ENCODE data around the gene MAP6.

MAP6 gene

DNA sequence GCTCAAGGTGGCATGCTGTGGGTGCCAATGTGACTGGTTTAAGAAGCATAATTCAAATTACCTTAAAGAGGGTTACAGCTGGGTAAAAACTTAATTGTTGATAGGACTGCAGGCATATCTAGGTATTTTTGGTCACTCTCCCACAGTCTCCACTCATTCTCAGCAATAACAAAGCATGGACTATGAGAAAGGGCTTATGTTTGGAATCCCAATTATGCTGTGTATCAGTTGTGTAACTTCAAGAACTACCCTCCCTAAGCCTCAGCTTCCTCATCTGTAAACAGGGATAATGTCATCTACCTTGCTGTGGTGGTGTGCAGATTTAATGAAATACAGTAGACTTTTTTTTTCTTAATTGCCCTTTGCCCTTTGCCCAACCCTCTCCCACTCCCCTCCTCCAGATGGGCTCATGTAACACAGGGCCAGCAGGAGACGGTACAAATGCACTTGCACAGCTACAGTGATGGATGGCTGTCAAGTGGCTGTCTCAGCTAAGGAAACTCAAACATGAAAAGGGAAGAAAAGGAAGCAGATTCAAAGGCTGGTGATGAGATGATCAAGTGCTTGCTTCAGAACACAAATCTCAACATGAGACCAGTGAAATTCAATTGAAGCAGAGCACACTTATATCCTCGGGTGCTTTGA lies 37.6 kb downstream of the MAP6 start:
- DNase-seq (ENCODE audit: low read depth): no peak

DNA sequence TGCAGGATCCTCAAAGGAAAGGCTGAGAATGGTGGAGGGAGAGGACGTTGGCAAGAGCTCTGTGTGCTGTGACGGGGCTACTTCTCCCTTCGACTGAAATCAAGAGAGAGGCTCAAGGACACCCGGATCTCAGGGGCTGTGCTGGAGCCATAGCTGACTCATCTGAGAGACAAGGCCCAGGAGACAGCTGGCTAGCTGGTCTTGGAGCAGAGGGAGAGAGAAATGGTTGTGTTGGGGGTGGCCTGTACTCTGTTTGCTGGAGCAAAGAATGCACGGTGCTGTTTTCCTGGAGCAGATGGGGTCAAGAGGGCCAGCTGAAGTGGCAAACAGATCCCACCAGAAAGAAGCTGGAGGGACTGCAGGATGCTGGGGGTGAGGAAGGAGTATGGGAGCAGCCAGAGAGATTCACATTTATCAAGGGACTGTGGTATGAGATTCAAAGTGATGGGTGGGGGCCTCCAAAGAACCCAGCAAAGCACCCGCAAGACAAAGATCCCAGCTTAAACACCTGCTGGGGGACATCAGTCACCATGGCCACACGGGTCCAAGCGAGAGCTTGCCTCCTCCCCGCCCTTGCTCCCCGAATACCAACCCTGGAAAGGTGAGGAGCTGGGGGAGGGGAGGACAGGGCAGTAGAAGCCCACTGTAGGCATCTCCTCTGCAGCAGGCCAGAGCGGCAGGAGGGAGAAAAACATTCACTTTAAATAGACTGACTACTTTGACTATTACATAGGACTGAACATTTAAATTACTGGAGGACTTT lies 40.8 kb downstream of the MAP6 start:
- no peak for DNase-seq (ENCODE audit: low read depth)

DNA sequence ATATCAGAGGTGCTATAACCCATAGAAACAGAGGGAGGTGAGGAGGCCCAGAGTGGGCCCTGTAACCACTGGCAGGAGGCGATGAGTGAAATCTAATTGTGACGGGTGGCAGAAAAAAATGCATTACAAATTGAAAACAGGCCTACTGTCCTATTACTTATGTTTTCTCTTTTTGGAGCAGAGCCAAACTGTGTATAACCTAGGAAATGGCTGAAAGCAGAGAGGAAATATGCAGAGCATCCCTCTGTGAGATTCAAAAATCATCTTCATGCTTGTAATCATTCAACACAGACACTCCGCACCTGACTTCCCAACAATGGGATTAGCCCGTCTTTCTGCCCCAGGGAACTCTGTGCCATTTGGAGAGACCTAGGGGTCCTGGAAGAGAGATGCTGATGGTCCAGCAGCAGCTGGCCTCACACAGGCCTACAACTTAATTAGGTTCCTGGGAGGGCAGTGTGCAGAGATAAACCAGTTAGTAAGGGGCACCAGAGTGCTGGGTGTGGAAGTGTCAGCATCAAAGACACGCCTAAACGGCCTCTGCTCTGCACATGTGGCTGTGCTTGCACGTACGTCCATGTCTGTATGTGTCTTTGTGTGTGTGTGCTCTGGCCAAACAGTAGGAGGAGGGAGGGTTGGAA lies 41.8 kb downstream of the MAP6 start:
- peak; percentile 10 for DNase-seq (ENCODE audit: low read depth)

DNA sequence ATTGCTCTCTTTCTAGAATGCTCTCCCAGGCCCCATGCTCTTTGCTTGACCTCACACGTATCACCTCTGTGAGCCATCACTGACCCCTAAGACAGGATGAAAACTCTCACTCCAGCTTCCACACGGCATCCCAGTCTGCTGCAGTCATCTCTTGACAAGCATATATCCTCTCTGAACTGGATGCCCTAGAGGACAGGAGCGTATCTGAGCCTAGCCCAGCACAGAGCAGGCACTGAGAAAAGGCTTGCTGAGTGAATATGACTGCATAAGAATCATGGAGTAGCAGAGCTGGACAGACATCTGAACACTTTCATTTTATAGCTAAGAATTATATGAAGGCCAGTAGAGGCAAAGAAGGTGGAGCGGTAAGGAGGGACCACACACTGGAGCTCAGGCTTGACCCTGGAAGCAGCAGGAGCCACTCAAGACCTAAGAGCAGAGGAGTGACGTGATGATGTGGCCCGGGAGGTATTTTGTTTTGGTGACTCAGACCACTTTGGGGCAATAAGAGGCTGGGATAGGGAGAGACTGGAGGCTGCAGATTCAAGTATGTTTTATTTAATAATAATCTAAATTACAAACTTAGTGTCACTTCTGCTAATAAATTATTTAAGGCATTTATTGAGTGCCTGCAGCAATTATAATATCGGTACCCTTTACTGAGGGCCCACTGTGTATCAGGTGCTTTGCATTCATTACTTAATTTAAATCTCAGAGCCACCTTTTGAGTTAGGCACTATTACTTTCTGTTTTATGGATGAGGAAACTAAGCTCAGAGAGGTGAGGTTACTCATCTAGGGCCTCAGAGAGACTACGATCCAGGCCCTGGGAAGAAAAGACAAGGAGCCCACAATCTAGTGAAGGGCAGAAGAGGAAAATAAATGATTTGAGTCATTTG lies 42.6 kb downstream of the MAP6 start:
- peak; percentile 63 for DNase-seq (ENCODE audit: low read depth)

- no peak for DNase-seq (ENCODE audit: low read depth)
These were observed 43.8 kb downstream of the MAP6 start for GRCh38 chr11:75625021-75625420.

DNA sequence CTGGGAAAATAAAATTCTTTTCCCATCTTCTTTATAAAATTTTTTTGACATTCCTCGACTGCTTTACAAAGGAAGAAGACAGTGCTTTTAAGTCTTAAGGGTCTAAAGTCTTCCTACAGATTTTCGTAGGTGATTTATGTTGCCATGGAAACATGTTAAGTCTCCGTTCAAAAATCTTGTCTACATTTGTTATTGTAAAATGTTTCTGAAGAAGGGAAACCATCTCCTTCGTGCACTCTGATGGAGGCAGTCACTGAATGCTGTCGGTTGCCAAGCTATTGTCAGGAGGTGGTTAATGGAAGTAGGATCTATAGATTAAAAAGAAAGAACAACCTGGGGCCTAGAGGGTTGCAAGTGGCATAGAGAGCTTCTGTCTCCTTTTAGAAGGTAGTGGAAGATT lies 52.6 kb downstream of the MAP6 start:
- no peak for DNase-seq (ENCODE audit: low read depth)

DNA sequence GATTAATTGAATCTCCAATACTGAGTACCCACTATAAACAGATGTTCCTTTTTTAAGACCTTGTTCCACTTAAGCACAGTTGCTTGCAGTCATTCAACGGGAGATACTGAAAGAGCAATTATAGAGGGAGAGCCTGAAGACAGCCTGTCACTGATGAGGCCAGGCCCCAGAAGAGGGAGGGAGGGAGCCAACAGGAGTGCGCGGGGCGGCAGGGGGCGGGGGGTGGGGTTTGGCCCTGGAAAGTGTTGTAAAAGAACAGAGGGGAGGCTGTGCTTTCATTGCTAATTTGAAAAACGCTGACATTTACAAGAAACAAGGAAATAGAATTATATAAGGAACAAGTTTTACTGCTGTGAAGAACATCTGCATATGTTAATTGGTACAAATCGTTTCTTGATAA lies 53.1 kb downstream of the MAP6 start:
- no peak for DNase-seq (ENCODE audit: low read depth)

DNA sequence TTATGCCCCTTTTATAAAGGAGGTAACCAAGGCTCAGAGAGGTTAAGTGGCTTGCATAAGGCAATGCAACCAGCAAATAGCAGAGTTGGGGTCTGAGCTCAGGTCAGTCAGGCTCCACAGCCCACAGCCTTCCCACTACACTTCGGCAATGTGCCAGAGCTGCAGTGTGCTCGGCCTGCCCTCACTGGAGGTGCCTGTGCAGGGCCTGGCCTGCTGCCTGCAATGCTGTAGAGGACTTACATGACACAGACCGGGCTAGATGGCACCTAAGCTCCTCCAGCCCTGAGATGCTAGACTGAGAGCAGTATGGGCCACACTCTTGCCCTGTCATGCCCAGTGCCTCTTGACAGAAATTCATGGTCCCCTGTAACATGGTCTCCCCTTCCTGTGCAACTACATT lies 57.0 kb downstream of the MAP6 start:
- no peak for DNase-seq (ENCODE audit: low read depth)

DNA sequence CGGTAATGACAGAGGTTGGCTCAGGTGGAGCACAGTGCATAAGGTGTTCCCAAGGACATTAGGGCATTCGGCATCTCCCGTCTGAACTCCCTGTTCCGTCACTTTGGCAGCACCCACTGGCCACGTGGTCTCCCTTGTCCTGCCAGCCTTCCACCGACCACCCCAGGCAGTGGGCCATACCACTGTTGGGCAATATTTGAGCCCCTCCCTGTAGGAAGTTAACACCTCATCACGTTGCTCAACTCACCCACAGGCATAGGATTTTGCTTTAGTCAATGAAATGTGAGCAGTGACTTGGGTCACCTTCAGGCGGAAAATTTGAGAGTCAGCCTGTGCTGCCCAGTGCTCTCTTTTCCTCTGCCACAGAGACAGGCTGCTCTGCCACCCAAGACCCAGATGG lies 62.7 kb downstream of the MAP6 start:
- no peak for DNase-seq (ENCODE audit: low read depth)

DNA sequence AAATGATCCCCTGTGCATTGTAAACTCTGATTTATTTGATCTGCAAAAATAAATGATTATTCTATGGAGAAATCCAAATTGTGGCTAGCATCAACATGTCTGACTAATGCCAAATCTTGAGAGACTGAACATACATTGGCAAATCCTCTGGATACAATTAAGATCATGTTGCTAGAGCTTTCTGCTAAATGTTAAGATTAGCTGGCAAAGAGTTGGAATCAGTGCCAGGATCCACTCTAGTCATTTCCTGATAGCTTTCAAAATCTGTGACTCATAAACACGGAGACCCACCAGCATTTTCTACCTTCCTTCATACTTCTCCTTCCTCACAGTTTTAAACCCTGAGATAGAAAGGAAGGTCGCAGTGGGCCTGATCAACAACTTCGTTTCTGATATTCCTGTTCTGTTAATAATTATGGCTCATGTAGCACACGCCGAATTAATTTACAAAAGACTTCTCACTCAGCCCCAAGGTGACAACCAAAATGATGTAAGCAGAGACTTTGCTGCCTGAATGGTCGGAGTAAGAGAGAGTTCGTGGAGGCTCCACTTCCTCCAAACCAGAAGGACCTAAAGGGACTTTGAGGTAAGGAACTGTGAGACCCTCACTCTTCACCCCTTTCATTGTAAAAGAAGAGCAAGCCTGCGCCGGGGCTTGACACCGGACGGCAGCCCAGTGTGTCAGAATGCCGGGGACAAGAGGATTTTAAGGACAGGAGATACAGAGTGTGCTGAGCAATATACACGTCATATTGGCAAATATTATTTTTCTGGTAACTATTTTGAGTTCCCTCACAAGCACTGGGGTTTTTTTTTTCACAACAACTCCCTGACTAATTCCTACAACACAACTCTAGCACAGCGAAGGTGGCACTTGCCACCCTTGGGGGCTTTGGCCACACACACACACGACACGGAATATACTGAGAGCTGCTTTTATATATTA lies 64.8 kb downstream of the MAP6 start:
- peak; percentile 70 for DNase-seq (ENCODE audit: low read depth)

DNA sequence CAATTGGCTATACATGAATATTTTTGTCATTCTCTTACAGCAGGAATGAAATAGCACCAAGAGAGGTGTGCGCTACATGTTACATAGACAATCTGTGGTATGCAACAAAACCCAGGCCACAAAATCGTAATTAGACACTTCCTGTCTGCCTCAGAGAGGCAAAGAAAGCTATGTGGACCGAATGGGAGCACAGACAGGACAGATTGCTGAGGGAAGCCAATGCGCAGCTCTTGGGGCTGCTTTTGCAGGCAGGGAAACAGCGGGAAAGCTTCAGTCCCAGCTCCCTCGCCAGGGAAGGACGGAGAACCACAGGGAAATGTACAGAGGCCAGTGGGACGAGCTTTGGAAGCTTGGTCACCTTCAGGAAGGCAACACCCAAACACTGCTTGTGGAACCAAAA lies 65.9 kb downstream of the MAP6 start:
- DNase-seq (ENCODE audit: low read depth): no peak

- no peak for DNase-seq (ENCODE audit: low read depth)
These were observed 67.3 kb downstream of the MAP6 start for GRCh38 chr11:75601494-75601893.

DNA sequence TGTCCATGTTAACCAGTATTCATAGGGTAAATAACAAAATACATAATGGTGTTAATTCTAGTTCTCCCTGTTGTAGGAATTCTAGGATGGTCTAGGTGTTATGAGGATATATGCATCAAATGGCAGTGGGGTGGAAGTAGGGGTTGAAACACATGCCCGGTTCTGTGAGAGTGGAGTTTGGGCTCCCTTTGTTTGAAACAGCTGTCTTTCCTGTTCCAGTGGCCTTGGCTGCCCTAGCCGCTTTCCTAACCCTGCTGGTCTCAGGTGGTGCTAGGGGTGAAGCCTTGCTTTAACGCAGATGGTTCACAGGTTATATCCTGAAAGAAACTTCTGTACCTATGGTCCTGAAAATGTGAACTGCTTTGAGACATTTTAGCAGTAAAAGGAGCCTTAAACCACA lies 68.5 kb downstream of the MAP6 start:
- no peak for DNase-seq (ENCODE audit: low read depth)

DNA sequence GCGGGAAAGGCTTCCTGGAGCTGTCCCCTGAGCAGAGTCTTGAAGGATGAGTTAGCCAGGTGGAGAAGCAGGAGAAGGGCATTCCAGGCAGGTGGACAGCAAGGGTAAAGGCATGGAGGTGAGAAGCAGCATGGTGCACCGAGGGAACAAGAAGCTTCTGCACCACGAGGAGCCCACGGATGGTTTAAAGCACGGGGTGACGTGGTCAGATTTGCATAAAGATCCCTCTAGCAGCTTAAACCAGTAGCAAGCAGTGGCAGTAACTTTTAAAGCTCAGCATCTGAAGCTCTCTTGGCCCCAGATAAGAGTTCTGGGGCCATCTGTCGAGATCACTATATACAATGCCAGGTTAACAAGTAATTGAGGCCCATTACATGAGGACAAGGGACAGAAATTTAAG lies 69.9 kb downstream of the MAP6 start:
- DNase-seq (ENCODE audit: low read depth): no peak

DNA sequence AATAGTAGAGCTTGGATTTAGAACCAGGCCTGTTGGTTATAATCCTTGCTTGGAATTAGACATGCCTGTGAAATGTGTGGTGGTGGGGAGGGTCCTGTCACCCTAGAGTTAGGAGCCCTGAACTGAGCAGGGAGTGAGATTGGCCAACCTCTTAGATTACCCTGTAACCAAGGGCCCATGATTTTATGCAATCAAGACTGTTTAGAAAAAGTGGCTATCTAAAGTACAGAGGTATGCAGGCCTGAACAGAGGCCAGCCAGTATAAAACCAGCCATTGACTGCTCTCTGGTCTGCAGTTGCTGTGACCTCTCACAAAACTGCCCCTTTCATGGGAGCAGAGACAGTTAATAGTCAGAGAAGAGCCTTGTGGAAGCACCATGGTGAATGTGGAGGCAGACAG lies 70.6 kb downstream of the MAP6 start:
- no peak for DNase-seq (ENCODE audit: low read depth)

DNA sequence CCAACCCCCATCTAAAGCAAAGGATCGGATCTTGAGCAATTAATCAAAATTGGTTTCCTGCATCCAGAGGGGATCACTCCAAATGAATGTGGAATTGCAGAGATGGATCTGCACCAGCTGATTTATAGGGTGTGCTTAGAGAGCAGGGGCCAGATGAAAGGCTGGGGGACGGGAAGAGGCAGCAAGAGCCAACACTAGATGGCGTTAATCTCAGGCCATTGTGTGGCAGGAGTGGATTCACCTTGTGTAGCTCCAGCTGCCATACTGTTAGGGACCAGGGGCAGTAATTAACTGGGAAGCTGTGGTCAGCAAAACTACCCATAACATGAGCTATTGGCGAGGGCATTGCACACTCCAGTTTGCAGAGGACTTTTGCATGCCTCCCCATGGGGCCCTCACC lies 71.2 kb downstream of the MAP6 start:
- DNase-seq (ENCODE audit: low read depth): no peak

DNA sequence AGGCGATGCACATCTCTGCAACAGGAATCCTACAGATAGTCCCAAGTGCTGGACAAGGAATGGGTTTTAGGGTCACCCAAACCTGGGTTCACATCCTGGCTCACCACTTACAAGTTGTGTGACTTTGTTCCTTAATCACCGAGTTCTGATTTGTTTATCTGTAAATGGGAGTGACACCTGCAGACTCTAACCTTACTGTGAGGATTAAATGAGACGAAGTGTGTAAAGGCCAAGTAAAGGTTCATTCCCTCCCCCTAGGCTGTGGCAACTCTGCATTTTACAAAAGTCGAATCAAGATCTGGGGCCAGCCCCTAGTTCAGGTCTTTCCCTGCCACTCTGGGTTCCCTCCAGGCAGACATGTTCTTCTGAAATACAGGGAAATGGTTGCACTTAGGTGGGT lies 71.9 kb downstream of the MAP6 start:
- no peak for DNase-seq (ENCODE audit: low read depth)

DNA sequence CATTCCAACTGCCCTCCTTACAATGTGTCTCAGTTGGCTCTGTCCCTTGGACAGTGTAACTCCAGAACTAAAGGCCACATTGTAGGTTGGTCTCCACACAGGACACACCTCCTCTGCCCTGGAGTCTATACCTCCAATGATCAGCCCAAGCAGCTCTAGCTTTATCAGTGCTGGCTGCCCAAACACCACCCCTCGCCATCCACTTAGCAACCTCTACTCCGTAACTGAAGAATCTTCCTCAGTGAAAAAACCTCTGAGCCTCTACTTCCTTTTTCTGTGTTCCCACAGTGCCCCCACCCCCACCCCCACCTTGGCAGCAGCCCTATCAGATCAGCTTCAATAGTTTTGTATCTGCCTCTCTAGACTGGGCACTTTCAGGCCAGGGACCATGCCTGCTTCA lies 73.4 kb downstream of the MAP6 start:
- DNase-seq (ENCODE audit: low read depth): no peak

DNA sequence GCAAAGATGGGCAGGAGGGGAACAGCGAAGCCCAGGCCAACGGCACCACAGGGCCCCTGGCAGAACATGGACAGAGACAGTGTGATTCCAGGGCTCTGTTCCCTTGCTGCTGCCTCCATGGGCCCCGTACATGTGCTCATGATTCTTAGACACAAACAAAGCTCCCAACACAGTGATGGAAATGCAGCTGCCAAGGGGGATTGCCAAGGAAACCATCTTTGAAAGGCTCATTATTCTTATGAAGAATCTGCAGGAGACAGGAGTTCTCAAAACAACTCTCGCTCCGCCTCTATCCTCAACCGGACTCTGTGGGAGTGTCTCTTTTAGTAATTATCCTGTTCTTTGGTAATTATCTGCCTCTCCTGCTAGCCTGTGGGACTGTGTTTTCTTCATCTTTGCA lies 74.6 kb downstream of the MAP6 start:
- DNase-seq (ENCODE audit: low read depth): no peak

- DNase-seq (ENCODE audit: low read depth): no peak
These were observed 75.4 kb downstream of the MAP6 start for GRCh38 chr11:75593286-75593915.

DNA sequence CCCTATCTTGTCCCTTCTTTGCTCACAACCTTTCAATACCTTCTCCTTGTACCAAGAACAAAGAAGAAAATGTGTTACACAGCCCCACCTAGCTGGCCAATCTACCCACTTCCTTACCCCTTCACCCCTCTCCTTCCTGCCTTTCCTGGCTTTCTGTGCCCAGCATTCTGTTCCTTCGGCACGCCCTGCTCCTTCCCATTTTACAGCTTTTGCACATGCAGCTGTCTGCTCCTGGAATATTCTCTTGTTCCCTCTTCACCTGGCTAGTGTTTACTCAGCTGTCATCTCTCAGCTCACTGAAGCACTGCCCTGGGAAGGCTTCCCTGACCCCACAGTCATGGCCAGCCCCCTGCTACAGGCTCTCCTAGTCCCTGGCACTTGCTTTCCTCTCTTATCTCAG lies 76.1 kb downstream of the MAP6 start:
- no peak for DNase-seq (ENCODE audit: low read depth)

Data from GM04504 (cell line).